HCT116 (cell line): Measurements from ENCODE around the gene MAMLD1. TPM values are rescaled to one million over a fixed set of nuclear protein-coding genes. Genes with fewer than 3 reads are reported as not detected.
A peak's percentile ranks its signal among the peaks of the same experiment; 100 is the strongest.

Source experiments
- ATAC-seq: fragments of 200-7000 bp; cut with Tn5 transposase; 2 replicates; pipeline ENCODE4 v1.9.1; 2020; ENCODE audit warnings: mild to moderate bottlenecking, moderate library complexity
- BruUV-seq: library from RNA; stranded (reverse); fragments of 400-500 nt; replicated peaks from 2 replicates; lab custom pipeline; 2021; lab: Mats Ljungman, UMichigan
- CTCF ChIA-PET: fragments of 300-600 bp; sonication (Branson Sonifier 250); formaldehyde crosslinking; loops from one replicate; lab custom pipeline; 2021; ENCODE audit warnings: antibody characterized with exemption; lab: Charles Lee
- POLR2A ChIA-PET: fragments of 300-600, 350-600 bp; sonication (Branson Sonifier 250); formaldehyde crosslinking; loops from one replicate; lab custom pipeline; 2021; ENCODE audit warnings: antibody characterized with exemption; lab: Charles Lee
- RAD21 ChIA-PET, 2 experiments: fragments of 300-600 bp; sonication (Branson Sonifier 250); formaldehyde crosslinking; loops; one replicate each; lab custom pipeline; 2023; ENCODE audit warnings: low total read pairs in 2 of 2; ENCODE audit not compliant: uncharacterized antibody in 2 of 2, unreplicated experiment in 2 of 2, low non-redundant PET in 1 of 2; lab: Charles Lee
- DNase-seq: peaks from one replicate; pipeline ENCODE4 v3.0.0-alpha.2; 2010; ENCODE audit warnings: low read depth, low spot score
- H2AFZ ChIP-seq: fragments of 200-600 bp; shearing (Covaris generic), sonication (generic); 2 replicates; pipeline ENCODE4 v1.6.1; 2017; ENCODE audit warnings: low read depth, mixed run types, mixed read lengths, antibody characterized with exemption, low read length; ENCODE audit not compliant: poor library complexity, severe bottlenecking
- H3K27ac ChIP-seq: 2 replicates; pipeline ENCODE4 v1.5.1; 2012; ENCODE audit warnings: low read depth, low read length
- H3K27me3 ChIP-seq: fragments of 200-600 bp; sonication (generic); 2 replicates; pipeline ENCODE4 v1.6.1; 2016; ENCODE audit warnings: mixed run types, low read length, mixed read lengths; ENCODE audit not compliant: insufficient read depth
- H3K36me3 ChIP-seq, 2 experiments: fragments of 200-500 bp in 1 of 2; fragments of 200-600 bp in 1 of 2; sonication (Bioruptor generic) in 1 of 2; sonication (generic) in 1 of 2; 2 replicates each; pipeline versions ENCODE4 v1.5.1 to v1.6.1; 2014 to 2016; ENCODE audit warnings: low read length in 2 of 2, inconsistent platforms in 1 of 2, mixed read lengths in 1 of 2, mixed run types in 1 of 2; ENCODE audit not compliant: insufficient read depth in 2 of 2, control insufficient read depth in 1 of 2
- H3K4me1 ChIP-seq, 2 experiments: fragments of 200-600 bp in 1 of 2; sonication (generic) in 1 of 2; 2 replicates each; pipeline versions ENCODE4 v1.5.1 to v1.6.1; 2012 to 2017; ENCODE audit warnings: low read length in 2 of 2, inconsistent platforms in 1 of 2, mild to moderate bottlenecking in 1 of 2, mixed read lengths in 1 of 2, mixed run types in 1 of 2, moderate library complexity in 1 of 2; ENCODE audit not compliant: insufficient read depth in 2 of 2, control insufficient read depth in 1 of 2
- H3K4me2 ChIP-seq: fragments of 200-600 bp; sonication (generic); 2 replicates; pipeline ENCODE4 v1.6.1; 2017; ENCODE audit warnings: mixed run types, low read length, mixed read lengths
- H3K4me3 ChIP-seq, 2 experiments: fragments of 200-600 bp in 1 of 2; sonication (generic) in 1 of 2; replicated peaks in 1 of 2; 2 replicates each; pipeline ENCODE4 v1.5.1; 2011 to 2016; ENCODE audit warnings: low read length in 2 of 2, control low read depth in 1 of 2, low read depth in 1 of 2, mild to moderate bottlenecking in 1 of 2, mixed read lengths in 1 of 2, mixed run types in 1 of 2
- H3K79me2 ChIP-seq: fragments of 200-600 bp; sonication (generic); 2 replicates; pipeline ENCODE4 v1.6.1; 2017; ENCODE audit warnings: mild to moderate bottlenecking, mixed run types, low read length, moderate library complexity, mixed read lengths; ENCODE audit not compliant: insufficient read depth
- H3K9ac ChIP-seq: fragments of 200-600 bp; sonication (generic); 2 replicates; pipeline ENCODE4 v1.6.1; 2016; ENCODE audit warnings: low read length, mixed read lengths
- H3K9me2 ChIP-seq: fragments of 200-600 bp; sonication (generic), shearing (Covaris generic); 2 replicates; pipeline ENCODE4 v1.6.1; 2017; ENCODE audit warnings: mixed run types, mild to moderate bottlenecking, moderate library complexity; ENCODE audit not compliant: insufficient read depth
- H3K9me3 ChIP-seq, 2 experiments: fragments of 200-500 bp in 1 of 2; fragments of 200-600 bp in 1 of 2; sonication (Bioruptor generic) in 1 of 2; sonication (generic) in 1 of 2; 2 replicates each; pipeline ENCODE4 v1.6.1; 2014 to 2017; ENCODE audit warnings: low read length in 2 of 2, mixed read lengths in 2 of 2, inconsistent platforms in 1 of 2, low read depth in 1 of 2, mild to moderate bottlenecking in 1 of 2, mixed run types in 1 of 2, moderate library complexity in 1 of 2; ENCODE audit not compliant: control insufficient read depth in 1 of 2, insufficient read depth in 1 of 2
- H4K20me1 ChIP-seq: fragments of 200-600 bp; sonication (generic), shearing (Covaris generic); 2 replicates; pipeline ENCODE4 v1.6.1; 2017; ENCODE audit warnings: mixed run types, mild to moderate bottlenecking, moderate library complexity; ENCODE audit not compliant: insufficient read depth
- CBX3 ChIP-seq: IDR thresholded peaks from 2 replicates; pipeline ENCODE4 v1.6.1; 2012; ENCODE audit warnings: low read depth
- EZH2phosphoT487 ChIP-seq: fragments of 200-600 bp; IDR thresholded peaks from 2 replicates; pipeline ENCODE4 v1.6.1; 2018; ENCODE audit warnings: antibody characterized with exemption, borderline replicate concordance
- FOSL1 ChIP-seq: IDR thresholded peaks from 2 replicates; pipeline ENCODE4 v1.6.1; 2012; ENCODE audit warnings: low read depth
- JUND ChIP-seq: IDR thresholded peaks from 2 replicates; pipeline ENCODE4 v1.6.1; 2012
- POLR2AphosphoS5 ChIP-seq: IDR thresholded peaks from 2 replicates; pipeline ENCODE4 v1.6.1; 2011; ENCODE audit warnings: mild to moderate bottlenecking, low read depth, low read length, moderate library complexity
- intact Hi-C: fragments of 100-400 bp; cut with micrococcal nuclease; formaldehyde crosslinking; loops from 2 replicates; pipeline ENCODE4 v1.10.0; 2022
- total RNA-seq: library from RNA; stranded (reverse); gene quantifications from one replicate; pipeline ENCODE4 v1.2.1, GENCODE V29; 2021; ENCODE audit not compliant: unreplicated experiment
- TF ChIP-seq, protein P1 (sequence below): IDR thresholded peaks from 2 replicates; pipeline ENCODE4 v1.6.1; 2012
- TF ChIP-seq, protein P2 (sequence below): IDR thresholded peaks from 2 replicates; pipeline ENCODE4 v1.6.1; 2011; ENCODE audit warnings: mild to moderate bottlenecking, low read length, moderate library complexity; ENCODE audit not compliant: insufficient replicate concordance; ENCODE audit errors: extremely low read depth
- TF ChIP-seq, protein P3 (sequence below): IDR thresholded peaks from 2 replicates; pipeline ENCODE4 v1.6.1; 2012
- TF ChIP-seq, protein P4 (sequence below): IDR thresholded peaks from 2 replicates; pipeline ENCODE4 v1.6.1; 2012; ENCODE audit warnings: low read depth

Gene MAMLD1
- total RNA-seq, 1 experiment from 2014 or later: 3.6 TPM

DNA sequence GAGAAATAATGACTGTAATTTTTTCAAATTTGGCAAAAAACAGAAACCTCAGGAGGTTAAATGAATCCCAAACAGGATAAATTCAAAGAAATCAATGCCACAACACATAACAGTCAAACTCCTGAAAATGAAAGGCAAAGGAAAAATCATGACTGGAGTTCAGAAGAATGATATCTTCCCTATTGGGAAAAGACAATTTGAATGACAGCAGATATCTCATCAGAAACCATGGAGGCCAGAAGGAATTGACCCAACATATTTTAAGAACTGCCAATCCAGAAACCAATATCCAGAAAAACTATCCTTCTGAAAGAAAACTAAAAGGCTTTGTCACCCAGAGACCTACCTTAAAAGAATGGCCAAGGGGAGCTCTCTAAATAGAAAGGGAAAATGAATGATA, 40.1 kb upstream of the MAMLD1 start:
- Histone ChIP-seq H2AFZ (no peak overlapping the region), H3K79me2 (no peaks in the 10 kb centered on the region), H3K9me3 (no peaks in the 10 kb centered on the region), H3K4me3 (no peak overlapping the region), H3K36me3 (no peaks in the 10 kb centered on the region), H4K20me1 (no peaks in the 10 kb centered on the region), H3K27me3 (no peaks in the 10 kb centered on the region), H3K4me2 (no peak overlapping the region), H3K9me2 (no peaks in the 10 kb centered on the region), H3K27ac (no peak overlapping the region), H3K4me1 (peaks cover 0 to 20% of the 10 kb centered on the region in 2 experiments; a peak in 2 of 4 replicates), H3K9ac (no peak overlapping the region)
- POLR2A ChIA-PET: no interaction called here
- intact Hi-C loops: no loop called here
- ATAC-seq (no peak), DNase-seq (no peak)
- TF ChIP-seq FOSL1: no peak
- TF ChIP-seq CBX3: peak; percentile 35; the same call in 1 of the 2 replicates
- CTCF ChIA-PET: no interaction called here
- no TSS peak for BruUV-seq
- RAD21 ChIA-PET: no interaction called here

DNA sequence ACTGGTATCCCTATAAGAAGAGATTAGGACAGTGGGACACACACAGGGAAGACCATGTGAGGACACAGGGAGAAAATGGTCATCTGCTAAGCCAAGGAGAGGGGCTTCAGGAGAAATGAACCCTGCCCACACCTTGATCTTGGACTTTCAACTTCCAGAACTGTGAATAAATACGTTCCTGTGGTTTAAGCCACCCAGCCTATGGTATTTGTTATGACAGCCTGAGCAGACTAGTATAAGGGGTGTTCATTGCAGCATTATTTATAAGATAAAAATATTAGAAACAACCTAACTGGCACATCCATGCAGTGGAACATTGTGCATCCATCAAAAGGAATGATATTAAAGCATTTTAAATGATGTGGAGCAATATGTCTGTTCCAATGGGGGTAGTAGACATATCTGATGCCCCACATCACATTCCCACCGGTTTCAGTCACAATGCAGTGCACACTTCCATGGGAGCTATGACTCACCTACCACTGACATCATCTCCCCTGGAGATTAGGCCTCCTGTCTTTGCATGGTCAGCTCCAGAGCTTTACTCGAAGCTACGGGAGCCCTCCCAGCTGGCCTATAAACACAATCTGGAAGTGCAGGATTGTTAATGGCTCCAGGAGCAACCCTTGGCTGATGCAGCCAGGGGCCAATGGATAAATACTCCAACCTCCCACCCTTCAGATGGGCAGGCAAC, 38.9 kb upstream of the MAMLD1 start:
- intact Hi-C loops: no loop called here
- Histone ChIP-seq H4K20me1 (no peaks in the 10 kb centered on the region), H3K4me1 (peaks cover 0 to 20% of the 10 kb centered on the region in 2 experiments; a peak in 2 of 4 replicates), H3K9ac (no peak overlapping the region), H3K9me2 (no peaks in the 10 kb centered on the region), H2AFZ (no peak overlapping the region), H3K36me3 (no peaks in the 10 kb centered on the region), H3K4me2 (no peak overlapping the region), H3K9me3 (no peaks in the 10 kb centered on the region), H3K27ac (no peak overlapping the region), H3K4me3 (no peak overlapping the region), H3K79me2 (no peaks in the 10 kb centered on the region), H3K27me3 (no peaks in the 10 kb centered on the region)
- POLR2A ChIA-PET: no interaction called here
- TF ChIP-seq EZH2phosphoT487: no peak
- TF ChIP-seq, protein P1, sequence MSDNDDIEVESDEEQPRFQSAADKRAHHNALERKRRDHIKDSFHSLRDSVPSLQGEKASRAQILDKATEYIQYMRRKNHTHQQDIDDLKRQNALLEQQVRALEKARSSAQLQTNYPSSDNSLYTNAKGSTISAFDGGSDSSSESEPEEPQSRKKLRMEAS: 0 out of 2 replicates have a peak, but pooled peaks have one; percentile 41
- TF ChIP-seq, protein P2, sequence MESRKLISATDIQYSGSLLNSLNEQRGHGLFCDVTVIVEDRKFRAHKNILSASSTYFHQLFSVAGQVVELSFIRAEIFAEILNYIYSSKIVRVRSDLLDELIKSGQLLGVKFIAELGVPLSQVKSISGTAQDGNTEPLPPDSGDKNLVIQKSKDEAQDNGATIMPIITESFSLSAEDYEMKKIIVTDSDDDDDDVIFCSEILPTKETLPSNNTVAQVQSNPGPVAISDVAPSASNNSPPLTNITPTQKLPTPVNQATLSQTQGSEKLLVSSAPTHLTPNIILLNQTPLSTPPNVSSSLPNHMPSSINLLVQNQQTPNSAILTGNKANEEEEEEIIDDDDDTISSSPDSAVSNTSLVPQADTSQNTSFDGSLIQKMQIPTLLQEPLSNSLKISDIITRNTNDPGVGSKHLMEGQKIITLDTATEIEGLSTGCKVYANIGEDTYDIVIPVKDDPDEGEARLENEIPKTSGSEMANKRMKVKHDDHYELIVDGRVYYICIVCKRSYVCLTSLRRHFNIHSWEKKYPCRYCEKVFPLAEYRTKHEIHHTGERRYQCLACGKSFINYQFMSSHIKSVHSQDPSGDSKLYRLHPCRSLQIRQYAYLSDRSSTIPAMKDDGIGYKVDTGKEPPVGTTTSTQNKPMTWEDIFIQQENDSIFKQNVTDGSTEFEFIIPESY: no peak
- TF ChIP-seq POLR2AphosphoS5: no peak
- TF ChIP-seq CBX3: 0 out of 2 replicates have a peak, but pooled peaks have one; percentile 29
- peak; percentile 50 for TF ChIP-seq JUND
- peak; percentile 42 for TF ChIP-seq FOSL1
- TF ChIP-seq, protein P3, sequence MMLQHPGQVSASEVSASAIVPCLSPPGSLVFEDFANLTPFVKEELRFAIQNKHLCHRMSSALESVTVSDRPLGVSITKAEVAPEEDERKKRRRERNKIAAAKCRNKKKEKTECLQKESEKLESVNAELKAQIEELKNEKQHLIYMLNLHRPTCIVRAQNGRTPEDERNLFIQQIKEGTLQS: peak; percentile 58; the same call in 1 of the 2 replicates
- TF ChIP-seq, protein P4, sequence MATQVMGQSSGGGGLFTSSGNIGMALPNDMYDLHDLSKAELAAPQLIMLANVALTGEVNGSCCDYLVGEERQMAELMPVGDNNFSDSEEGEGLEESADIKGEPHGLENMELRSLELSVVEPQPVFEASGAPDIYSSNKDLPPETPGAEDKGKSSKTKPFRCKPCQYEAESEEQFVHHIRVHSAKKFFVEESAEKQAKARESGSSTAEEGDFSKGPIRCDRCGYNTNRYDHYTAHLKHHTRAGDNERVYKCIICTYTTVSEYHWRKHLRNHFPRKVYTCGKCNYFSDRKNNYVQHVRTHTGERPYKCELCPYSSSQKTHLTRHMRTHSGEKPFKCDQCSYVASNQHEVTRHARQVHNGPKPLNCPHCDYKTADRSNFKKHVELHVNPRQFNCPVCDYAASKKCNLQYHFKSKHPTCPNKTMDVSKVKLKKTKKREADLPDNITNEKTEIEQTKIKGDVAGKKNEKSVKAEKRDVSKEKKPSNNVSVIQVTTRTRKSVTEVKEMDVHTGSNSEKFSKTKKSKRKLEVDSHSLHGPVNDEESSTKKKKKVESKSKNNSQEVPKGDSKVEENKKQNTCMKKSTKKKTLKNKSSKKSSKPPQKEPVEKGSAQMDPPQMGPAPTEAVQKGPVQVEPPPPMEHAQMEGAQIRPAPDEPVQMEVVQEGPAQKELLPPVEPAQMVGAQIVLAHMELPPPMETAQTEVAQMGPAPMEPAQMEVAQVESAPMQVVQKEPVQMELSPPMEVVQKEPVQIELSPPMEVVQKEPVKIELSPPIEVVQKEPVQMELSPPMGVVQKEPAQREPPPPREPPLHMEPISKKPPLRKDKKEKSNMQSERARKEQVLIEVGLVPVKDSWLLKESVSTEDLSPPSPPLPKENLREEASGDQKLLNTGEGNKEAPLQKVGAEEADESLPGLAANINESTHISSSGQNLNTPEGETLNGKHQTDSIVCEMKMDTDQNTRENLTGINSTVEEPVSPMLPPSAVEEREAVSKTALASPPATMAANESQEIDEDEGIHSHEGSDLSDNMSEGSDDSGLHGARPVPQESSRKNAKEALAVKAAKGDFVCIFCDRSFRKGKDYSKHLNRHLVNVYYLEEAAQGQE: no peak
- CTCF ChIA-PET: no interaction called here
- RAD21 ChIA-PET: no interaction called here
- peak; percentile 22 for DNase-seq
- no TSS peak for BruUV-seq
- ATAC-seq: peak; percentile 75
